ENCODE results near the gene SERPINA5. TPM values are rescaled to one million over a fixed set of nuclear protein-coding genes. Genes with fewer than 3 reads are reported as not detected.
A peak's percentile ranks its signal among the peaks of the same experiment; 100 is the strongest.

Gene SERPINA5
- total RNA-seq, 2 donors from 2014 or later, result 3.3 to 7.7 TPM

- H3K27me3 ChIP-seq, result no peaks in the 10 kb centered on the region
- TF ChIP-seq, protein P1, sequence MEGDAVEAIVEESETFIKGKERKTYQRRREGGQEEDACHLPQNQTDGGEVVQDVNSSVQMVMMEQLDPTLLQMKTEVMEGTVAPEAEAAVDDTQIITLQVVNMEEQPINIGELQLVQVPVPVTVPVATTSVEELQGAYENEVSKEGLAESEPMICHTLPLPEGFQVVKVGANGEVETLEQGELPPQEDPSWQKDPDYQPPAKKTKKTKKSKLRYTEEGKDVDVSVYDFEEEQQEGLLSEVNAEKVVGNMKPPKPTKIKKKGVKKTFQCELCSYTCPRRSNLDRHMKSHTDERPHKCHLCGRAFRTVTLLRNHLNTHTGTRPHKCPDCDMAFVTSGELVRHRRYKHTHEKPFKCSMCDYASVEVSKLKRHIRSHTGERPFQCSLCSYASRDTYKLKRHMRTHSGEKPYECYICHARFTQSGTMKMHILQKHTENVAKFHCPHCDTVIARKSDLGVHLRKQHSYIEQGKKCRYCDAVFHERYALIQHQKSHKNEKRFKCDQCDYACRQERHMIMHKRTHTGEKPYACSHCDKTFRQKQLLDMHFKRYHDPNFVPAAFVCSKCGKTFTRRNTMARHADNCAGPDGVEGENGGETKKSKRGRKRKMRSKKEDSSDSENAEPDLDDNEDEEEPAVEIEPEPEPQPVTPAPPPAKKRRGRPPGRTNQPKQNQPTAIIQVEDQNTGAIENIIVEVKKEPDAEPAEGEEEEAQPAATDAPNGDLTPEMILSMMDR (IDR thresholded peaks at IDR 0.05), result no peak
- H3K4me3 ChIP-seq, result no peak overlapping the region
- H3K36me3 ChIP-seq, result no peaks in the 10 kb centered on the region
- DNase-seq (ENCODE audit: low spot score), result peak; percentile 30
- H3K4me1 ChIP-seq, result no peaks in the 10 kb centered on the region
- H3K27ac ChIP-seq, result no peak overlapping the region
- peaks cover 0 to 4% of the 10 kb centered on the region in 2 donors for H3K9me3 ChIP-seq
These were observed 32.9 kb upstream of the SERPINA5 start for GRCh38 chr14:94548131-94548998.

- TF ChIP-seq, protein P1 (IDR thresholded peaks at IDR 0.05), result peak; percentile 92 to 97
- no peak overlapping the region for H3K4me3 ChIP-seq
- no peak overlapping the region for H3K27ac ChIP-seq
- peaks cover 0 to 9% of the 10 kb centered on the region in 2 donors for H3K9me3 ChIP-seq
- no peaks in the 10 kb centered on the region for H3K27me3 ChIP-seq
- no peaks in the 10 kb centered on the region for H3K36me3 ChIP-seq
- peak; percentile 78 for DNase-seq (ENCODE audit: low spot score)
- no peaks in the 10 kb centered on the region for H3K4me1 ChIP-seq
These were observed 31.9 kb upstream of the SERPINA5 start for GRCh38 chr14:94548999-94549985.

GRCh38 chr14:94550041-94550440 is 31.2 kb upstream of the SERPINA5 start:
- Histone ChIP-seq H3K36me3 (no peaks in the 10 kb centered on the region), H3K9me3 (peaks cover 0 to 16% of the 10 kb centered on the region in 2 donors), H3K27ac (no peak overlapping the region), H3K4me3 (no peak overlapping the region), H3K4me1 (no peaks in the 10 kb centered on the region), H3K27me3 (no peaks in the 10 kb centered on the region)
- DNase-seq (ENCODE audit: low spot score), result no peak
- TF ChIP-seq, protein P1 (IDR thresholded peaks at IDR 0.05), result no peak

DNA sequence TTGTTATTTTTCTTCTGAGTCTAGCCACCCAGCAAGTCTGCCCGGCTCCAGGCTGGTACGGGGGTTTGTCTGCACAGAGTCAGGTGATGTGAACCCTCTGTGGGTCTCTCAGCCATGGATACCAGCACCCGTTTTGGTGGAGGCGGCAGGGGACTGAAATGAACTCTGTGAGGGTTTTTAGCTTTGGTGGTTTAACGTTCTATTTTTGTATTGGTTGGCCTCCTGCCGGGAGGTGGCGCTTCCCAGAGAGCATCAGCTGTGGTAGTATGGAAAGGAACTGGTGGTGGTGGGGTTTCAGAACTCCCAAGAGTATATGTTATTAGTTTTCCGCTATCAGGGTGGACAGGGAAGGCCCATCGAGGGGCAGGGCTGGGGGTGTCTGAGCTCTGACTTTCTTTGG is 25.2 kb upstream of the SERPINA5 start:
- Histone ChIP-seq H3K36me3 (no peaks in the 10 kb centered on the region), H3K4me1 (no peaks in the 10 kb centered on the region), H3K9me3 (peaks cover 0 to 23% of the 10 kb centered on the region in 2 donors), H3K27me3 (no peaks in the 10 kb centered on the region), H3K4me3 (no peak overlapping the region), H3K27ac (no peak overlapping the region)
- DNase-seq (ENCODE audit: low spot score), result no peak
- TF ChIP-seq, protein P1 (IDR thresholded peaks at IDR 0.05), result no peak

GRCh38 chr14:94557327-94557726 is 23.9 kb upstream of the SERPINA5 start:
- no peaks in the 10 kb centered on the region for H3K4me1 ChIP-seq
- H3K27ac ChIP-seq, result no peak overlapping the region
- no peaks in the 10 kb centered on the region for H3K36me3 ChIP-seq
- H3K4me3 ChIP-seq, result no peak overlapping the region
- no peaks in the 10 kb centered on the region for H3K27me3 ChIP-seq
- no peak for DNase-seq (ENCODE audit: low spot score)
- TF ChIP-seq, protein P1 (IDR thresholded peaks at IDR 0.05), result no peak
- peaks cover 0 to 23% of the 10 kb centered on the region in 2 donors for H3K9me3 ChIP-seq
